Stimulated activated CD8-positive, alpha-beta memory T cell treated with anti-CD3 and anti-CD28 coated beads, Interleukin-15, amount 100 ng/mL, for 48 hours (primary cell): ENCODE results near the gene CERS1.

Experiments used
- DNase-seq, 2 donors: peaks; one replicate each; pipeline ENCODE4 v3.0.0-alpha.2; 2020; ENCODE audit warnings: low read depth in 2 of 2

The CERS1 gene

GRCh38 chr19:18870531-18871172, 25.3 kb downstream of the CERS1 start:
- DNase-seq = no peak

DNA sequence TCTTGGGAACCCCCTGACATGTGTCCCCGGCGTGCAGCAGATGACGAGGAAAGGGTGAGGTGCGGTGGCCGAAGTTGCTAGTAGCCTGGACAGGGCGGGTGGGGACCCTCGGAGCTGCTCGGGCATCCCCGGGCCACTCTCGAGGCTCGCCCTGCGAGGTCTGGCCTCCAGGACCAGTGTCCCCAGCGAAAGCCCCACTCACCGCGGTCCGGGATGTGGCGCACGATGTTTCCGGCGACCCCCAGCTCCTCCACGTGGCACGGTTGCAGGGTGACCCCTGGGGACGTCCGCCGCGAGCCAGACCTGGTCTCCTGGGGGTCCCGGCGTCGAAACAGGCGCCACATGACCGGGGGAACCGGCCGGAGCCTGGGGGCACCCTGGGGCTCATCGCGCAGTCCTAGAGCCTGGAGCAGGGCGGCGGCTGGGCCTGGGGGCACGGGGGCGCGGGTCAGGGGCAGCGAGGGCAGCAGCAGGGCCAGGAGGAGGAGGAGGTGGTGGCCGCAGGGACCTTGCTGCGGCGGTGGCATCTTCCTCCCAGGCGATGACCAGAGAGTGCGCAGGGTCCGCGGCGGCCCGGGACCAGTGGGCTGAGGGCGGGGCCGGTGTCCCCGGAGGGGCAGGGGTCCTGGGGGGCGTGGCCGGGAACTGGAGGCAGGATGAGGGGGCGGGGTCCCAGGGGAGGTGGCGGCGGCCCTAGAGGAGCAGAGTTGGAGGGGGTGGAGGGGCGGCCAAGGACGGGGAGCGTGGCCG, 26.0 kb downstream of the CERS1 start:
- no peak for DNase-seq

GRCh38 chr19:18869023-18869618, 26.8 kb downstream of the CERS1 start:
- no peak for DNase-seq

DNA sequence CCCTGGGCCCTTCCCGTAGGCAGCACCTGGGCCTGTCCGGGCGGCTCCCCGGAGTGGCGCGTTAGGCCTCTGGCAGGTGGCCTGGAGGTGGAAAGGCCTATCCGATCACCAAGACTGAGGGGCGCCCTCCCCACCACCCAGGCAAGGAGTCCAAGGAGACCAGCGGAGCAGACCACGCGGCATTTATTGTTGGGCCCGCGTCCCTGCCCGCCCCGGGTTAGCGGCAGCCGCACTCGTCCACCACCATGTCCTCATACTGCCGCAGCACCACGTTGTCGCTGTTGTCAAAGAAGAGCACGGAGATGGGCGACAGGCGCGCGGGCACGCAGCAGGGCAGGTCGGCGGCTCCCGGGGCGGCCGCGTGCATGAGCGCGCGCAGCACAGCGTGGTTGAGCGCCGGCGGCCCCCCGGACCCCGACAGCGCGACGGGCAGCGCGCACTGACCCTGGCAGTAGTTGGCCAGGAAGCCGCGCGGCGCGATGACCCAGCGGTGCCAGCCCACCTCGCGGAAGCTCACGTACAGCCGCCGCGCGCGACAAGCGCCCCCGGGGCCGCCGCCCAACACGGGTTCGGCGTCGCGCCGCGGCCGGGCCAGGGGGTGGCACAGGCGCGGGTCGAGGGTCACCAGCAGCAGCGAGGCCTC, 27.5 kb downstream of the CERS1 start:
- DNase-seq = no peak

DNA sequence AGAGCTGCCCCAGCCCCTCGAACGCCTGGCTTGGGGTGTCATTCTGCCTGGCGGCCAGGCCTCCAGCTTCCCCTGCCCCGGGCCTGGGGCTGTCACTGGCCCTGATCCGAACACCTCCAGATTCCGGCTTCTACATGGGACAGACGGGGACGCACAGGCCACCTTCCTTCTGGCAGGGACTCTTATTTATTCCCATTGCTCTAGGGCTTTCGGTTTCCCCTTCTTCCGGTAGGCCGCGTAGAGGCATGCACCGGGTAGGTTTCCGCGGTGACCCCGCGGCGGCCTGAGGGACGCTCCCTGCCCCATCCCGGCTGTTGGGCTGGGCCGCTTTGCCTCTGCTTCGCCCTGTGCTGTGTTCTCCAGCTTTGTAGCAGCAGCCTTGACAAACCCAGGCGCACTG, 28.2 kb downstream of the CERS1 start:
- DNase-seq = no peak

DNA sequence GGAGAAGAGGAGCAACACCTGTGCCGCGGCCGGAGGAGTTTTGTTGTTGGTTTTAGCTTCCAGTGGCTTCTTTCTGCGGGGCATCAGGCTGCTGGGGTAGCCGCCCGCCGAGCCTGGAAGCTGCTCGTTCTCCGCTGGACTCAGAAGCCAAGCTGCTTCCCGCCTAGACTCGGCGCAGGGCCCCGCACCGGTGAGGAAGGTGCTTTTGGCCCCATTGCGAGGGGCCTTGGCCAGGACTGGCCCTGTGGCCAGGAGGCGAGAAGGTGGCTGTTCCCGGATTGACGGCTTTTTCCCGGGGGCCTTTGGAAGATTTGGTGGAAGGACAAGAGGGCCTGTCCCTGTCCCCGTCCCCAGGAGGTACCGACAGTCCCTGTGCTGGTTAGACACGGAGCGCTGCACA, 28.8 kb downstream of the CERS1 start:
- no peak for DNase-seq

GRCh38 chr19:18866800-18867123, 29.2 kb downstream of the CERS1 start:
- no peak for DNase-seq

DNA sequence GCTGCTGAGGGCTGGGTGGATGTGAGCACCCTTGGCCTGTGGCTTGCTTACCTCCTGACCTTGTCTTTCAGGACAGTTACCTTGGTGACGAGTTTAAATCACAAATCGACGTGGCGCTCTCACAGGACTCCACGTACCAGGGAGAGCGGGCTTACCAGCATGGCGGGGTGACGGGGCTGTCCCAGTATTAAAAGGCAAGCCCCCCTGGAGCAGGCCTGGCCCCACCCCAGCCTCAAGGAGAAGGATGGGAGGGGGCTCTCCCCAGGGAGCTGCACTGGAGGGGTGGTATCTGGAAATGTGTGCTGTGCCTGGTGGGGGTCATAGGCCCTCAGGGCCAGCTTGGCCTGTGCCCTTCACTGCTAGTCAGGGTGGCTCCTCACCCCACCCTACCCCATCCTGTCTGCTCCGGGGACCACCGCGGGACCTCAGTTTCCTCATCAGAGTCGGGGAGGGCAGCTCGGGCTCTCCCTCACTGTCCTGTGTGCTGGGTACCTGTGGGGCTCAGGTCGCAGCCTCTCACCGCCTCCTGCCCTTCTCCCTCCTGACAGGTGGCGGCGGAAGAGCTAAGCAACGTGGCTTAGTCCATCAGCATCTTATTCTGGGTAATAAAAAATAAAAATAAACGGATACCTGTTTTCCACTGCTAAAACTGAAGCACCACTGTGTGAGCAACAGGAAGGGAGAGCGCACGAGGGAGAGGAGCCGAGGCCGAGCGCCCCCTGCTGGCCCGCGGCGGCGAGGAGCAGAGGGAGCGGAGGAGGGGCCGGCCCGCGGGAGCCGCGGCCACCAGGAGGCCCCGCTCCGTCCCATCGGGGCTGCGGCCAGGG, 29.8 kb downstream of the CERS1 start:
- peak; percentile 30 to 42 for DNase-seq

DNA sequence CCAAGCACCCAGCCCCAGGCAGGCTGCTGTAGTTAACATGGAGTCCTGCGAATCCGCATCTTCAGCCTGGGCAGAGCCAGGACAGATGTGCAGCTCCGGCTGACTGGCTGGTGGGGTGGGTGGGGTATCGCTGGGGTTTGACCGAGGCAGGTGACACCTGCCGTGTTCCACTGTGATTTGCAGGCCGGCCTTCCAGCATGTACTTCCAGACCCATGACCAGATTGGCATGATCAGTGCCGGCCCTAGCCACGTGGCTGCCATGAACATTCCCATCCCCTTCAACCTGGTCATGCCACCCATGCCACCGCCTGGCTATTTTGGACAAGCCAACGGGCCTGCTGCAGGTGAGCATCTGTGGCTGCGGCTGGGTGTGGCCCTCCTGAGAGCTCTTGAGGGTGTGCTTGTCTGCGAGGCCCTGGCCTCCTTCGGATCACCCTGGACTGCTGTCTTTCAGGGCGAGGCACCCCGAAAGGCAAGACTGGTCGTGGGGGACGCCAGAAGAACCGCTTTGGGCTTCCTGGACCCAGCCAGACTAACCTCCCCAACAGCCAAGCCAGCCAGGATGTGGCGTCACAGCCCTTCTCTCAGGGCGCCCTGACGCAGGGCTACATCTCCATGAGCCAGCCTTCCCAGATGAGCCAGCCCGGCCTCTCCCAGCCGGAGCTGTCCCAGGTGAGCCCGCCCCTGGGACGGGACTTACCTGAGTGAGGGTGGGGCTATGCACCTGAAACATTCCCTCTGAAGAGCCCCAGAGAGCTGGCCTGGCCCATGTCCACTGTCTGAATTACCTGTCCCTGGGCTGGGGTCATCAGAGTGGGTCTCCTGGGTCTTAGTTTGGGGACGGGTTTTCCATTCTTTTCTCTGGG, 30.6 kb downstream of the CERS1 start:
- DNase-seq = no peak

DNA sequence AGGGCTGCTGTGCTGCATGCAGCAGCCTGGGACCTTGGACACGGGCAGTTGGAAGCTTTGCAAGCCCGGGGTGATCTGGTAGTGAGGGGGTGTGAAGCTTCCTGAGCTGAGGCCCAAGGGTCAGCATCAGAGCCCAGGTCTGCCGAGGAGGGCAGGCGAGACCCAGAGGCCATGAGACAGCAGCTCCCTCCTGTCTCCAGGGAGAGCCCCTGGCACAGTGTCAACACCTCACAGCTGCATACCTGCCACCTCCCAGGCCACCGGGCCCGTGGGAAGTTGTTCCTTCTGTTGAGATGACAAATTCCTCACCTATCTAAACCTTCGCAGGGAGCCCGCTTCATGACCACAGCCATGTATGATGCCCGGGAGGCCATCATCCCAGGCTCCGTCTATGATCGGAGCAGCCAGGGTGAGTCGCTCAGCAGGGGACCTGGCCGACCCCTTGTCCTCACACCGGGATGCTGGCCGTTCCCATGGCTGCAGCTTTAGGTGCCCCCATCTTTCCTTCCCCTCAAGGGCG, 32.1 kb downstream of the CERS1 start:
- DNase-seq = no peak

- DNase-seq = no peak
Observed at GRCh38 chr19:18862976-18863842, 32.7 kb downstream of the CERS1 start.

- no peak for DNase-seq
Observed at GRCh38 chr19:18861917-18862316, 34.0 kb downstream of the CERS1 start.

DNA sequence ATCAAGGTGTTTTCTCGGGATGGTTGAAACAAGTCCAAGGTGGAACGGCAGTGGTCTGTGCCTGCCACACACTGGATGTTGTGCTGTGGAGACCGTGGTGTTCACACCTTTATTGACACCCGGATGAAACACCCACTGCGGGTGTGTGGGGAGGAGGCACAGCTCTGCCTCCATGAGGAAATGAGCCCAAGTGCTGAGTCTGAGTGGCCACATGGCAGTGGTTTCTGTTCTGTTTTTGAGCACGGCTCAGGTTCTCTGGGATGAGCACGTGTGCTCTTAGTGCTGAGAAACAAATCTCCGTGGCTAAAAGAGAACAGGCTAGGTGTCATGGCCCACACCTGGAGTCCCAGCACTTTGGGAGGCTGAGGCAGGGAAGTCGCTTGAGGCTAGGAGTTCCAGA, 34.7 kb downstream of the CERS1 start:
- no peak for DNase-seq

GRCh38 chr19:18860725-18861124, 35.2 kb downstream of the CERS1 start:
- DNase-seq = no peak

GRCh38 chr19:18860302-18860700, 35.7 kb downstream of the CERS1 start:
- DNase-seq = no peak

DNA sequence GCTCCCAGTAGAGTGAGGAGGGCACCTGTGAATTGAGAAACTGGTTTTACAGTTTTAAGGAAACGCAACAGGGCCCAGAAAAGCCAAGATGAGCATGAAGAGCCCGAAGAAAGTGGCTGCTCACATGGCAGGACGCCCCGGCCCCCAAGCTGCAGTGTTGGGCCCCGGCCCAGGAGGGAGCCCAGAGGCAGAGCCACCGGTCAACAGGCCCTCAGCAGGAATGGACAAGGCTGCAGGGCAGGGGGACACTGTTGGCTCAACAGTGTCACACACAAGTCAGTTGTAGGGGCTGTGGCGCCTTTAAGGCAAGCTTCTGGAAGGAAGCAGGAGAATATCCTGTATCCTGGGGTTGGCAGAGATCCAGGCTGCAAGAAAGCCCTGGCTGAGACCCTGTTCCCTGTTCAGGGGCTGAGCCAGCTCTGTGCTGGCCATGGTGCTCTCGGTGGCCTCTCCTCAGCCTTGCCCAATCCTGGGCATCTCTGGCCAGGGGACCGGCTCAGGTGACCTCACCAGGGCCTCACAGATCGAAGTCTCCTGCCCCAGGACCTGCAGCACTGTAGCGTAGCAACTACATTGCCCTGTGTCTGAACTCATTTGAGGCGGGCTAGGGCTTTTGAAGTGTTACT, 36.2 kb downstream of the CERS1 start:
- DNase-seq = no peak

DNA sequence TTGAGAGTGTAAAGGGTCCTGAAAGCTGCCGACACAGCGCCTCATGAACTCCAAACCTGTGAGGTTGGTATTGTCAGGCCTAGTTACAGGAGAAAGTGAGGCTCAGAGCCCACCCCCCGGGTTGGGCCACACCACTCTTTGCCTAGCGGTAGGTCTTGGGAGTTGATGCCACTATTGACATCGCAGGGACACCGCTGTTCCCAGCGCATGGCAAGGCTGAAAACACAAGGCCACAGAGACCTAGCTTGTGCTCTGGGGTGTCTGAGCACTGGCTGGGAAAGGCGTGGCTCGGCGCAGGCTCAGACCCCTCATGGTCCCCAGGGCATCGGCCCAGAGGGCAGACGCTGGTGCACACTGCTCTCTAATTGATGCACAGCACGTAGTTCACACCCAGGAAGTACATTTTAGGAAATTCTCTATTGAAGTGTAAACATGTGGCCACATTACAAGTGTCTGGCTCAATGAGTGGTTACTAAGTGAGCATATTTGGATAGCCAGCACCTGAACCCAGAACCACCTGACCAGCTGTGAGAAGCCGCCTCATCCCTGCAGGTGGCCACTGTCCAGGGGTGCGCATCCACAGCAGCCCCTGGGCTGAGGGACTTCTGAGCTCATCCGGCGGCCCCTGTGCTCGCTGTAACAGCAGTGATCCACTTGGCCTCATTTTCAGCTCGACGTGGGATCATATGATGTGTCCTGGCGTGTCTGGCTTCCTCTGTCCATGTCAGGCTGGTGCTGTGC, 36.9 kb downstream of the CERS1 start:
- no peak for DNase-seq

DNA sequence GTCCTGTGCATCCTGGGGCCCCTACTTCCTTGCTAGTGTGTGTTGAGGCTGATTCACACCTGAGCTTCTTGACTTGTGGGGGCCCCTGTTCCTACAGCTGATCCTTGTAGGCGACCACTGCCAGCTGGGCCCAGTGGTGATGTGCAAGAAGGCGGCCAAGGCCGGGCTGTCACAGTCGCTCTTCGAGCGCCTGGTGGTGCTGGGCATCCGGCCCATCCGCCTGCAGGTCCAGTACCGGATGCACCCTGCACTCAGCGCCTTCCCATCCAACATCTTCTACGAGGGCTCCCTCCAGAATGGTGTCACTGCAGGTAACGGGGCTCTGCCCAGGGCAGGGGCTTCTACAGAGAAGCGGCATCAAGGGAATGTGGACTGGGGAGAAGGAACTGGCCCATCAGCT, 38.7 kb downstream of the CERS1 start:
- DNase-seq = no peak
